D721Med (cell line): ENCODE results near the gene MCRIP2.

Experiments
- DNase-seq: peaks from one replicate; pipeline ENCODE4 v3.0.0; 2011; ENCODE audit warnings: low spot score; ENCODE audit not compliant: insufficient read length
- FAIRE-seq: peaks from 2 replicates; lab custom pipeline; 2011; peaks lifted over from hg19 to GRCh38; lab: Jason Lieb, UNC
- TF ChIP-seq, protein P1 (sequence below): IDR thresholded peaks from 2 replicates; pipeline ENCODE4 v1.5.1; 2012; ENCODE audit warnings: mild to moderate bottlenecking, control low read depth; ENCODE audit not compliant: insufficient read depth; ENCODE audit errors: missing control alignments

MCRIP2 gene

DNA sequence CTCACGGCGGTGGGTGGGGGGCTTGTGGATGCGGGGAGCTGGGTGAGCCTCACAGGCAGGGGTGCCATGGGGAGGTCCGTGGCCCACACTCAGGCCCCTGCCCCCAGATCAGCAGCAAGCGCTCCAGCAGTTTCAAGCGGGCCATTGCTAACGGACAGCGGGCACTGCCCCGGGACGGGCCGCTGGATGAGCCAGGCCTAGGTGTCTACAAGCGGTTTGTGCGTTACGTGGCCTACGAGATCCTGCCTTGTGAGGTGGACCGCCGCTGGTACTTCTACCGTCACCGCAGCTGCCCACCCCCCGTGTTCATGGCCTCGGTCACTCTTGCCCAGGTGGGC, 34.9 kb downstream of the MCRIP2 start:
- TF ChIP-seq, protein P1, sequence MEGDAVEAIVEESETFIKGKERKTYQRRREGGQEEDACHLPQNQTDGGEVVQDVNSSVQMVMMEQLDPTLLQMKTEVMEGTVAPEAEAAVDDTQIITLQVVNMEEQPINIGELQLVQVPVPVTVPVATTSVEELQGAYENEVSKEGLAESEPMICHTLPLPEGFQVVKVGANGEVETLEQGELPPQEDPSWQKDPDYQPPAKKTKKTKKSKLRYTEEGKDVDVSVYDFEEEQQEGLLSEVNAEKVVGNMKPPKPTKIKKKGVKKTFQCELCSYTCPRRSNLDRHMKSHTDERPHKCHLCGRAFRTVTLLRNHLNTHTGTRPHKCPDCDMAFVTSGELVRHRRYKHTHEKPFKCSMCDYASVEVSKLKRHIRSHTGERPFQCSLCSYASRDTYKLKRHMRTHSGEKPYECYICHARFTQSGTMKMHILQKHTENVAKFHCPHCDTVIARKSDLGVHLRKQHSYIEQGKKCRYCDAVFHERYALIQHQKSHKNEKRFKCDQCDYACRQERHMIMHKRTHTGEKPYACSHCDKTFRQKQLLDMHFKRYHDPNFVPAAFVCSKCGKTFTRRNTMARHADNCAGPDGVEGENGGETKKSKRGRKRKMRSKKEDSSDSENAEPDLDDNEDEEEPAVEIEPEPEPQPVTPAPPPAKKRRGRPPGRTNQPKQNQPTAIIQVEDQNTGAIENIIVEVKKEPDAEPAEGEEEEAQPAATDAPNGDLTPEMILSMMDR, result no peak
- FAIRE-seq (no peak), DNase-seq (no peak)

DNA sequence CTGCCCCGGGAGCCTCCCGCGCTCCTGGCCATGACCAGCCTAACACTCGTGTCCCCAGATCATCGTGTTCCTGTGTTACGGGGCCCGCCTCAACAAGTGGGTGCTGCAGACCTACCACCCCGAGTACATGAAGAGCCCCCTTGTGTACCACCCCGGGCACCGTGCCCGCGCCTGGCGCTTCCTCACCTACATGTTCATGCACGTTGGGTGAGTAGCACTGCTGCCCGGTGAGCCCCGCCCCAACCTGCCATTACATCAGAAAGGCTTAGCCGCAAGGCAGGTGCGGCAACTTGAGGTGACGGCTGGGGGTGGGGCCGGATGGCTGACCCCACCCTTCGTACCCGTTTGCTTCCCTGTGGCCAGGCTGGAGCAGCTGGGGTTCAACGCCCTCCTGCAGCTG, 35.3 kb downstream of the MCRIP2 start:
- FAIRE-seq, result no peak

DNA sequence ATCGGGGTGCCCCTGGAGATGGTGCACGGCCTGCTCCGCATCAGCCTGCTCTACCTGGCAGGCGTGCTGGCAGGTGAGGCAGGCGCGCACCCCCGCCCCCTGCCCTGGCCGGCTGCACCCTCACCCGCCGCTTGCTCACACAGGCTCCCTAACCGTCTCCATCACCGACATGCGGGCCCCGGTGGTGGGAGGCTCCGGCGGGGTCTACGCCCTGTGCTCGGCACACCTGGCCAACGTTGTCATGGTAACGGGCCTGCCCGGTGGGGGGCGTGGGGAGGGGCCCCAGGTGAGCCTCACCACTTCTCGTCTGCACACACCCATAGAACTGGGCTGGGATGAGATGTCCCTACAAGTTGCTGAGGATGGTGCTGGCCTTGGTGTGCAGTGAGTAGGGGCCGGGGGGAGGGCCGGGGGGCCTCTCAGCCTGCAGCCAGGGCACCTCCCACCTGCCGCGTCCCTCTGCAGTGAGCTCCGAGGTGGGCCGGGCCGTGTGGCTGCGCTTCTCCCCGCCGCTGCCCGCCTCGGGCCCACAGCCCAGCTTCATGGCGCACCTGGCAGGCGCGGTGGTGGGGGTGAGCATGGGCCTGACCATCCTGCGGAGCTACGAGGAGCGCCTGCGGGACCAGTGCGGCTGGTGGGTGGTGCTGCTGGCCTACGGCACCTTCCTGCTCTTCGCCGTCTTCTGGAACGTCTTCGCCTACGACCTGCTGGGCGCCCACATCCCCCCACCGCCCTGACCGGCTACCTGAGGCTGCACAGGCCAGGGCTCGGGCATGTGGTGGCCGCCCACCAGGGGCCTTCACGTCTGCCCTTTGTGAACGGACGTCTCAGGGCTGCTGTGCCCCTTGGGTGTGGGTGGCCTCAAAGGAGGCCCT, 35.9 kb downstream of the MCRIP2 start:
- TF ChIP-seq, protein P1, result no peak

More for the DNA sequence above, 35.3 kb downstream of the MCRIP2 start:
- TF ChIP-seq, protein P1, result no peak
- no peak for DNase-seq

DNA sequence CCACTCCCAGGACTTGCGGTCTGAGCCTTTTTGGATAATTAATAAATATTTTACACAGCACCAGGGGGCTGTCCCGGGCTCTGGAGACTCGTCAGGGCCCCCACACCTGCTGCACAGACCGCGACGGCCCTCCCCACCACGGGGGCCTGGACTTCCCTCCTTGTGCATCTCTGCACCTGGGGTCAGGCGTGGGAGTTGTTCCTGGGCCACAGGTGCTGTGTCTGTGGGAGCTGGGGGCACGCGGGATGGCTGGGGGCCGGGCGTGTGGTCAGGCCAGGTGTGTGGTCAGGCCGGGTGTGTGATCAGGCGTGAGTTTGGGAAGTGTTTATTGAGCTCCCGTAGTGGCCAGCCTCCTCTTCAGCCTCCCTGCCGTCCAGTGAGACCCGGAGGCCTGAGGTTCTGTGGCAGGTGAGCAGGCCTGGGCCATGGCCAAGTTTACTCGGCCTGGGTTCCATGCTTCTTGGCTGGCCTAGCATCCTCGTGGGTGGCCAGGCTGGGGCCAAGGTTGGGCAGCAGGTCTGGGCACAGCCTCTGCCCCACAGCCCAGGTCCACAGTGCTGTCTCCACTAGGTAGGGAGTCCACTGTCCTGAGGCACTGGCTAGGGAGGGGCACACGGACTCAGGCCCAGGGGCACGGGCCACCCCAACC, 36.7 kb downstream of the MCRIP2 start:
- no peak for FAIRE-seq
- TF ChIP-seq, protein P1, result no peak
- no peak for DNase-seq

More for the DNA sequence above, 35.9 kb downstream of the MCRIP2 start:
- DNase-seq (no peak), FAIRE-seq (no peak)

DNA sequence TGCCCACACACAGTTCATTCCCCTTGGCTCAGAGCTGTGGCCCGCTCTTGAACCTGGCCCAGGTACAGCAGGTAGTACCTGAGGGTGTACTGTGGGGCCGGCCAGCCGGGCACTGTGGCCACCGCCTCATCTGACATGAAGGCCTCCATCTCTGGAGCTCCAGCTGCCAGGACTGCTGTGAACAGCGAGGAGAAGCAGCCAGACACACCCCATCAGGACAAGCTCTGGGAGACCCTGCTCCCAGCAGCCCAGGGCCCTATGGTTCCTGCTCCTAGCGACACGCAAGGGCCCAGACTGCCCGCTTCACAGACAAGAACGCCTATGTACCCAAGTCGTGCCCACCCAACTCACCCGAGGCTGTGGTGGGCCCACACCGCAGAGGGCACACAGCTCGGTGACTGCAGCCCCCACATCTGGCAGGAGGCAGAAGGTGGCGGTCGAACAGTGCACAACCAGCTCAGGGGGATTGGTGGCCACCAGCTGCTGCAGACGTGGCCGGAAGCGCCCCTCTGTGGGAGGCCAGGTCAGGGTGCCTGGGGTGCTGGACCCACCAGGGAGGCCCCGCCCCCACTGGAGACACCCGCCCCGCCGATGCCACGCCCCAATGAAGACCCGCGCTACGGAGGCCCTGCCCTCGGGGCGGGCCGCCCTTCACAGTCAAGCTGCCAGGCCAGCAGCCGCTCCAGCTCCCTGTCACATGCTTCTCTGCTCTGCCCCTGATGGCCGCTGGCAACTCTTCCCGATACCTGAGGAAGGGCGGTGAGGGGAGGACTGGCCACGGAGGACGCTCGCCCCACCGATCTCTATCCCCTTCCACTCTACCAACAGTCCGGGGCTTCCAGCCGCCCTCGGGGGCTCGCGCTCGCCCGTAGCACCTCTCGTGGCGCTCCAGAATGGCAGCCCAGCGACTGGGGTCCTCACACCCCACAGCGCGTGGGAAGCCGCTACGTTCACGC, 37.5 kb downstream of the MCRIP2 start:
- no peak for FAIRE-seq
- TF ChIP-seq, protein P1, result no peak
- DNase-seq, result no peak

DNA sequence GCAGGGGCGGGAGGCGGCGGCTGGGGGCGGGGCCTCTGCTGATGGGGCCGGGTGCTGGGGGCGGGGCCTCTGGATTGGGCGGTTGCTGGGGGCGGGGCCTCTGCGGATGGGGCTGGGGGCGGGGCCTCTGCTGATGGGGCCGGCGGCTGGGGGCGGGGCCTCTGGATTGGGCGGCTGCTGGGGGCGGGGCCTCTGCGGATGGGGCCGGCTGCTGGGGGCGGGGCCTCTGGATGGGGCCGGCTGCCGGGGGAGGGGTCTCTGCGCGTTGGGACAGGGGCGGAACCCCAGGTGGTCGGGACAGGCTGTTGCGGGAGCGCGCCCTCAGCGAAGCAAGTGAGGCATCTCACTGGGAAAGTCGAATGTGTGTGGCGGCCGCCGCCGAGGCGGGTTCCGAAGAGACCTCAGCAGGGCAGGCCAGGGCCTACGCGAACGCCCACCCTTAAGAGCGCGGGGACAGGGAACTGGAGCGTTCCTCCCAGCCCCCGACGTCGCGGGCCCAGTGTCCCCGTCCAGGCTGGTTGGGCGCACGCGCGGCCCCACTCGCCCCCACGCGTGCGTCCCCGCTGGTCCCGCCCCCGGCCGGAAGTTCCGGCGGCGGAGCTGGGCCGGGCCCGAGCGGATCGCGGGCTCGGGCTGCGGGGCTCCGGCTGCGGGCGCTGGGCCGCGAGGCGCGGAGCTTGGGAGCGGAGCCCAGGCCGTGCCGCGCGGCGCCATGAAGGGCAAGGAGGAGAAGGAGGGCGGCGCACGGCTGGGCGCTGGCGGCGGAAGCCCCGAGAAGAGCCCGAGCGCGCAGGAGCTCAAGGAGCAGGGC, 38.4 kb downstream of the MCRIP2 start, which contains the start of gene STUB1:
STUB1 (plus strand) TSS at position 597 of the 811 bp plus-strand sequence; CDS start at position 713, 116 bp downstream.
- TF ChIP-seq, protein P1, result no peak
- FAIRE-seq (no peak), DNase-seq (no peak)
